Natural killer cell (primary cell): Measurements from ENCODE around the gene SARDH. TPM values are rescaled to one million over a fixed set of nuclear protein-coding genes. Genes with fewer than 3 reads are reported as not detected.
"Not testable (repeated sequence)": the region's sequence is repeated elsewhere in the genome, so short reads cannot be mapped to it uniquely, and the experiment has no call there.

Source experiments
- ATAC-seq, 3 donors: fragments of 150-1000 bp in 2 of 3; fragments of 200-7000 bp in 1 of 3; cut with Tn5 transposase; 1 replicate in 1 of 3; 2 replicates in 2 of 3; pipeline ENCODE4 v1.10.0; 2021; ENCODE audit warnings: mild to moderate bottlenecking in 2 of 3, moderate library complexity in 2 of 3
- DNase-seq, 2 donors: peaks; one replicate each; pipeline versions ENCODE4 v3.0.0 to v3.0.0-alpha.2; 2013 to 2021; ENCODE audit warnings: mixed read lengths in 1 of 2
- H3K27ac ChIP-seq: one replicate; pipeline ENCODE4 v1.5.1; 2013; ENCODE audit warnings: mild to moderate bottlenecking, low read length
- H3K27me3 ChIP-seq: one replicate; pipeline ENCODE4 v1.6.1; 2013; ENCODE audit warnings: low read length; ENCODE audit not compliant: control insufficient read depth, insufficient read depth
- H3K36me3 ChIP-seq: one replicate; pipeline ENCODE4 v1.6.1; 2013; ENCODE audit warnings: low read length; ENCODE audit not compliant: control insufficient read depth, insufficient read depth
- H3K4me1 ChIP-seq: one replicate; pipeline ENCODE4 v1.6.1; 2013; ENCODE audit warnings: low read length; ENCODE audit not compliant: control insufficient read depth, insufficient read depth
- H3K4me3 ChIP-seq: one replicate; pipeline ENCODE4 v1.5.1; 2013; ENCODE audit warnings: low read length
- H3K9me3 ChIP-seq: one replicate; pipeline ENCODE4 v1.6.1; 2013; ENCODE audit warnings: low read length; ENCODE audit not compliant: control insufficient read depth, insufficient read depth
- H3K27ac Mint-ChIP-seq, 2 donors: one replicate each; pipeline ENCODE4 v1.8.0; 2022; ENCODE audit warnings: mild to moderate bottlenecking in 2 of 2, mixed read lengths in 2 of 2, moderate library complexity in 1 of 2
- H3K27me3 Mint-ChIP-seq, 2 donors: one replicate each; pipeline ENCODE4 v1.8.0; 2022; ENCODE audit warnings: low read depth in 2 of 2, mixed read lengths in 2 of 2
- H3K36me3 Mint-ChIP-seq: one replicate; pipeline ENCODE4 v1.8.0; 2022; ENCODE audit warnings: mixed read lengths
- H3K4me1 Mint-ChIP-seq, 2 donors: one replicate each; pipeline ENCODE4 v1.8.0; 2022; ENCODE audit warnings: mixed read lengths in 2 of 2
- H3K4me3 Mint-ChIP-seq: one replicate; pipeline ENCODE4 v1.8.0; 2022; ENCODE audit warnings: mild to moderate bottlenecking, moderate library complexity, mixed read lengths
- H3K9me3 Mint-ChIP-seq, 2 donors: one replicate each; pipeline ENCODE4 v1.8.0; 2022; ENCODE audit warnings: mixed read lengths in 2 of 2
- WGBS: methylation state at CpG from one replicate; pipeline ENCODE4 v1.1.7; 2013; ENCODE audit warnings: missing lambda C conversion rate; ENCODE audit not compliant: insufficient coverage; 5-methylcytosine and 5-hydroxymethylcytosine counted together
- intact Hi-C: fragments of 100-400 bp; cut with micrococcal nuclease; formaldehyde crosslinking; loops from one replicate; pipeline ENCODE4 v1.14.2; 2022
- total RNA-seq, 4 donors: library from RNA; stranded (reverse); fragments of 120-200 nt in 1 of 4; gene quantifications; one replicate each; pipeline versions ENCODE4 v1.2.3 to v1.2.4, GENCODE V29; 2013 to 2022
- TF ChIP-seq, protein P1 (sequence below): fragments of 200-600 bp; IDR thresholded peaks from one replicate; pipeline ENCODE4 v1.8.0; 2022; ENCODE audit warnings: antibody characterized with exemption

Gene SARDH
- total RNA-seq, 3 donors from 2014 or later (not counting 1 experiment from before 2014, with no cell fraction given) = 2.2 to 6.8 (median 4.1) TPM

DNA sequence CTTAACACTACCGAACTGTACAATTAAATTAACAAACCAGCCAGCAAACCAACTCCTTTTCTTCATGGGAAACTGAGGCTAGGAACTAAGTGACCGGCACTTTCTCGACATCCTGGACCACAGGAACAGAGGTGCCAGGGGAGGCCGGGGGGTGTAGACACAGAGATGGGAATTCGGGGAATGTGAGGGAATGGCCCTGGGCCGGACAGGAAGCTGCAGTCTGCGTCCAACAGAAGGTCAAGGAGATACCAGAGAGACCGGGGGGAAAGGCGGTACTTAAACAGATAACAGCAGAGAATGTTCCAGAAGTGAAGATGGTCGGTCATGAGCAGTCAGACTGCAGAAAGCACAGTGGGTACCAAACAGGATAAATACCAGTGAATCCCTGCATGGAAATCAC, 61.7 kb downstream of the SARDH start:
- Histone ChIP-seq H3K36me3 (no peaks in the 10 kb centered on the region), H3K4me1 (peaks cover 18% of the 10 kb centered on the region), H3K27me3 (no peaks in the 10 kb centered on the region), H3K4me3 (no peak overlapping the region), H3K9me3 (no peaks in the 10 kb centered on the region), H3K27ac (no peak overlapping the region)
- Mint-ChIP-seq H3K4me1 (peaks cover 0 to 12% of the 10 kb centered on the region in 2 donors), H3K36me3 (no peaks in the 10 kb centered on the region), H3K9me3 (no peaks in the 10 kb centered on the region), H3K4me3 (no peak overlapping the region), H3K27me3 (no peaks in the 10 kb centered on the region), H3K27ac (no peak overlapping the region)
- intact Hi-C loops = no loop called here
- DNase-seq = no peak
- ATAC-seq = no peak
- TF ChIP-seq, protein P1, sequence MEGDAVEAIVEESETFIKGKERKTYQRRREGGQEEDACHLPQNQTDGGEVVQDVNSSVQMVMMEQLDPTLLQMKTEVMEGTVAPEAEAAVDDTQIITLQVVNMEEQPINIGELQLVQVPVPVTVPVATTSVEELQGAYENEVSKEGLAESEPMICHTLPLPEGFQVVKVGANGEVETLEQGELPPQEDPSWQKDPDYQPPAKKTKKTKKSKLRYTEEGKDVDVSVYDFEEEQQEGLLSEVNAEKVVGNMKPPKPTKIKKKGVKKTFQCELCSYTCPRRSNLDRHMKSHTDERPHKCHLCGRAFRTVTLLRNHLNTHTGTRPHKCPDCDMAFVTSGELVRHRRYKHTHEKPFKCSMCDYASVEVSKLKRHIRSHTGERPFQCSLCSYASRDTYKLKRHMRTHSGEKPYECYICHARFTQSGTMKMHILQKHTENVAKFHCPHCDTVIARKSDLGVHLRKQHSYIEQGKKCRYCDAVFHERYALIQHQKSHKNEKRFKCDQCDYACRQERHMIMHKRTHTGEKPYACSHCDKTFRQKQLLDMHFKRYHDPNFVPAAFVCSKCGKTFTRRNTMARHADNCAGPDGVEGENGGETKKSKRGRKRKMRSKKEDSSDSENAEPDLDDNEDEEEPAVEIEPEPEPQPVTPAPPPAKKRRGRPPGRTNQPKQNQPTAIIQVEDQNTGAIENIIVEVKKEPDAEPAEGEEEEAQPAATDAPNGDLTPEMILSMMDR = no peak
- WGBS = 90% methylated on average over 10 of the region's 10 CpGs

DNA sequence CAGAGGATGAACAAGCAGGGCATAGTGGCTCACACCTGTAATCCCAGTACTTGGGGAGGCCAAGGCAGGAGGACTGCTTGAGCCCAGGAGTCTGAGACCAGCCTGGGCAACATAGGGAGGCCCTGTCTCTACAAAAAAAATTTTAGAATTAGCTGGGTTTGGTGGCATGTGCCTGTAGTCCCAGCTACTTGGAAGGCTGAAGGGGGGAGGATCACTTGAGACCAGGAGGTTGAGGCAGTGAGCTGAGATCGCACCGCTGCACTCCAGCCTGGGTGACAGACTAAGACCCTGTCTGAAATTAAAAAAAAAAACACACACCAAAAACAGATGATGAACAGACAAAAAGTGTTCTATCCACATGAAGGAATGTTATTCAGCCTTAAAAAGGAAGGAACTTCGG, 62.4 kb downstream of the SARDH start:
- H3K4me3 ChIP-seq, H3K27ac ChIP-seq, H3K27me3 ChIP-seq, H3K27me3 Mint-ChIP-seq, H3K36me3 ChIP-seq, intact Hi-C loops, H3K36me3 Mint-ChIP-seq, H3K4me3 Mint-ChIP-seq, DNase-seq, H3K9me3 Mint-ChIP-seq, ATAC-seq, H3K27ac Mint-ChIP-seq, H3K9me3 ChIP-seq: not testable (repeated sequence)
- peaks cover 0 to 12% of the 10 kb centered on the region in 2 donors for H3K4me1 Mint-ChIP-seq
- 95% methylated on average over 3 of the region's 3 CpGs for WGBS
- H3K4me1 ChIP-seq = peaks cover 18% of the 10 kb centered on the region

DNA sequence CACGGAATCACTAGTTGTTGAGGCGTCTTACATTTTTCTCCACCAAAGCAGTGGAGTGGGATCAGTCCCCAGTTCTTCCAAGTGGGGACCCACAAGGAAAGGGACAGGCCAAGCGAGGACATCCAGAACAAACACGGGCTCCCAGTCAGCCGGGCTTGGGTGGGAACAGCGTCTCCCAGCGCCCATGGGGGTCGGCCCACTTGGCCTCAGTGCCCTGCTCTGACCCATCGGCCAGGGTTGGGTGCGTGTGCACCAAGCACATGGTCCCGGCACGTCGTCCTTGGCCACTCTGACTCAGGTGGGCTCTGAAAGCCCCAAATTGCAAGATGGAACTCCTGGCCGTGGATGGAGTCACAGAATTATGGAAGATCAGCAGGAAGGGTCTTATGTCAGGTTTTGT, 64.1 kb downstream of the SARDH start:
- 92% methylated on average over 14 of the region's 14 CpGs for WGBS
- Mint-ChIP-seq H3K27ac (no peak overlapping the region), H3K4me1 (peaks cover 0 to 12% of the 10 kb centered on the region in 2 donors), H3K4me3 (no peak overlapping the region), H3K9me3 (no peaks in the 10 kb centered on the region), H3K27me3 (no peaks in the 10 kb centered on the region), H3K36me3 (no peaks in the 10 kb centered on the region)
- no peak overlapping the region for H3K27ac ChIP-seq
- H3K9me3 ChIP-seq = no peaks in the 10 kb centered on the region
- intact Hi-C loops = no loop called here
- H3K27me3 ChIP-seq = no peaks in the 10 kb centered on the region
- no peak overlapping the region for H3K4me3 ChIP-seq
- peaks cover 18% of the 10 kb centered on the region for H3K4me1 ChIP-seq
- H3K36me3 ChIP-seq = no peaks in the 10 kb centered on the region
- DNase-seq = no peak
- TF ChIP-seq, protein P1 = no peak
- ATAC-seq = no peak

DNA sequence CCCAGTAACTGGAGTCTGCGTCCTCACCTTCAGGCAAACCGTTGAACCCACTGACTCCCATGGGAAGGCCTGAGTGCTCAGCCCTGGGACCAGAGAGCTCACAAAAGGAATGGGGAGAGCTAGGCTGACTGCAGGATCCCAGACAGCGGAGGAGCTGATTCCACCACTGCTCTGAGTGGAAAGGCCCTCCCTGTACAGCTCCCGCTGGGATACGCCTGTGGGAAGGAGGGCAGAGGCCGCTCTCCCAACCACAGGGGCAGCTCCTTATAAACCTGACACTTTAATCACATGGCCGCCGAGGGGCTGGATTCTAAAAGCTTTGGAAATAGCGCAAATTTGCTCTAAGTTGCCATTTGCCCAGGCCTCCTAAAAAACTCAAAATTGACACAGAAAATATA, 64.9 kb downstream of the SARDH start:
- DNase-seq = no peak
- Mint-ChIP-seq H3K4me1 (peaks cover 0 to 12% of the 10 kb centered on the region in 2 donors), H3K36me3 (no peaks in the 10 kb centered on the region), H3K27ac (no peak overlapping the region), H3K27me3 (no peaks in the 10 kb centered on the region), H3K4me3 (no peak overlapping the region), H3K9me3 (no peaks in the 10 kb centered on the region)
- Histone ChIP-seq H3K27ac (no peak overlapping the region), H3K27me3 (no peaks in the 10 kb centered on the region), H3K9me3 (no peaks in the 10 kb centered on the region), H3K4me1 (peaks cover 18% of the 10 kb centered on the region), H3K36me3 (no peaks in the 10 kb centered on the region), H3K4me3 (no peak overlapping the region)
- TF ChIP-seq, protein P1 = no peak
- 92% methylated on average over 9 of the region's 9 CpGs for WGBS
- intact Hi-C loops = no loop called here
- peak in 1 of 3 donors; percentile 22 for ATAC-seq
